ENCODE results near the gene SETDB2.

GRCh38 chr13:49453465-49453864, 9.4 kb downstream of the SETDB2 start:
- TF ChIP-seq KAT2A (conservative IDR thresholded peaks at IDR 0.05; ENCODE audit: control insufficient read depth, low read depth, low read length) (no peak), EZH2 (IDR thresholded peaks at IDR 0.05; ENCODE audit: borderline replicate concordance, control insufficient read depth, low read depth, low read length) (no peak), ATF2 (IDR thresholded peaks at IDR 0.05; ENCODE audit: low read length) (no peak), HCFC1 (IDR thresholded peaks at IDR 0.05; ENCODE audit: low read length) (no peak), CTCF (IDR thresholded peaks at IDR 0.05 in 2 of 3, conservative IDR thresholded peaks at IDR 0.05 in 1 of 3; ENCODE audit: control insufficient read depth in 2 of 3, extremely low read depth in 1 of 3, insufficient read depth in 1 of 3, low read depth in 3 of 3, low read length in 3 of 3) (no peak), CEBPZ (IDR thresholded peaks at IDR 0.05; ENCODE audit: low read depth, low read length) (no peak), POLR2AphosphoS2 (IDR thresholded peaks at IDR 0.05; ENCODE audit: low read depth, low read length) (no peak), RAD21 (IDR thresholded peaks at IDR 0.05; ENCODE audit: insufficient read depth, low read depth, low read length) (no peak), CBFB (IDR thresholded peaks at IDR 0.05; ENCODE audit: low read depth) (no peak), PRDM15 (CRISPR knock-in tag; IDR thresholded peaks at IDR 0.05) (no peak), EP300 (IDR thresholded peaks at IDR 0.05; ENCODE audit: borderline replicate concordance in 1 of 2, control insufficient read depth in 1 of 2, low read depth in 2 of 2, low read length in 2 of 2) (no peak), SREBF2 (IDR thresholded peaks at IDR 0.05; ENCODE audit: low read length) (no peak)

All from GM12878 (cell line).